H9 (cell line): ENCODE results near the gene APOL2. TPM values are rescaled to one million over a fixed set of nuclear protein-coding genes. Genes with fewer than 3 reads are reported as not detected.

Experiments
- DNase-seq: peaks from one replicate; pipeline ENCODE4 v3.0.0-alpha.2; 2017
- H2AFZ ChIP-seq: one replicate; pipeline ENCODE4 v1.6.1; 2013; ENCODE audit warnings: mild to moderate bottlenecking, low read length, control low read depth, moderate library complexity
- H2AK5ac ChIP-seq: 2 replicates; pipeline ENCODE4 v1.6.1; 2013; ENCODE audit warnings: low read length, control low read depth, mixed read lengths; ENCODE audit not compliant: insufficient read length
- H2BK120ac ChIP-seq: one replicate; pipeline ENCODE4 v1.6.1; 2013; ENCODE audit warnings: low read depth, mild to moderate bottlenecking, low read length, control low read depth, inconsistent platforms; ENCODE audit not compliant: poor library complexity, severe bottlenecking
- H2BK12ac ChIP-seq: 2 replicates; pipeline ENCODE4 v1.6.1; 2013; ENCODE audit warnings: low read length, control low read depth, mixed read lengths, low read depth; ENCODE audit not compliant: insufficient read length
- H2BK15ac ChIP-seq: 2 replicates; pipeline ENCODE4 v1.6.1; 2013; ENCODE audit warnings: low read depth, low read length, control low read depth
- H2BK20ac ChIP-seq: one replicate; pipeline ENCODE4 v1.6.1; 2013; ENCODE audit warnings: low read depth, mild to moderate bottlenecking, low read length, control low read depth, inconsistent platforms; ENCODE audit not compliant: poor library complexity, severe bottlenecking
- H2BK5ac ChIP-seq: 2 replicates; pipeline ENCODE4 v1.6.1; 2013; ENCODE audit warnings: low read length, control low read depth, mixed read lengths; ENCODE audit not compliant: insufficient read length
- H3K14ac ChIP-seq: 2 replicates; pipeline ENCODE4 v1.6.1; 2013; ENCODE audit warnings: low read length, control low read depth; ENCODE audit not compliant: insufficient read depth
- H3K18ac ChIP-seq: 2 replicates; pipeline ENCODE4 v1.6.1; 2013; ENCODE audit warnings: low read depth, mild to moderate bottlenecking, mixed read lengths, low read length, control low read depth; ENCODE audit not compliant: insufficient read length
- H3K23ac ChIP-seq: 2 replicates; pipeline ENCODE4 v1.6.1; 2013; ENCODE audit warnings: low read length, control low read depth, mixed read lengths, low read depth; ENCODE audit not compliant: insufficient read length
- H3K23me2 ChIP-seq: 2 replicates; pipeline ENCODE4 v1.6.1; 2013; ENCODE audit warnings: low read depth, mild to moderate bottlenecking, mixed read lengths, low read length, control low read depth; ENCODE audit not compliant: insufficient read length, poor library complexity, severe bottlenecking
- H3K27ac ChIP-seq: 2 replicates; pipeline ENCODE4 v1.5.1; 2013; ENCODE audit warnings: low read length, control low read depth, mixed read lengths, low read depth; ENCODE audit not compliant: insufficient read length
- H3K27me3 ChIP-seq: 2 replicates; pipeline ENCODE4 v1.6.1; 2013; ENCODE audit warnings: low read length, control low read depth, inconsistent platforms; ENCODE audit not compliant: insufficient read depth
- H3K4ac ChIP-seq: 2 replicates; pipeline ENCODE4 v1.6.1; 2013; ENCODE audit warnings: low read depth, mild to moderate bottlenecking, control low read depth, inconsistent platforms, low read length, moderate library complexity
- H3K4me1 ChIP-seq: 2 replicates; pipeline ENCODE4 v1.6.1; 2013; ENCODE audit warnings: low read length, control low read depth, inconsistent platforms; ENCODE audit not compliant: insufficient read depth
- H3K4me2 ChIP-seq: 2 replicates; pipeline ENCODE4 v1.6.1; 2013; ENCODE audit warnings: low read length, control low read depth, mixed read lengths; ENCODE audit not compliant: insufficient read length, insufficient read depth
- H3K56ac ChIP-seq: 2 replicates; pipeline ENCODE4 v1.6.1; 2013; ENCODE audit warnings: low read depth, mild to moderate bottlenecking, mixed read lengths, low read length, control low read depth; ENCODE audit not compliant: insufficient read length
- H3K79me1 ChIP-seq: 2 replicates; pipeline ENCODE4 v1.6.1; 2013; ENCODE audit warnings: low read depth, mild to moderate bottlenecking, moderate library complexity, low read length, control low read depth, inconsistent platforms; ENCODE audit not compliant: insufficient read depth, poor library complexity, severe bottlenecking
- H3K79me2 ChIP-seq: 2 replicates; pipeline ENCODE4 v1.6.1; 2013; ENCODE audit warnings: low read length, control low read depth, inconsistent platforms; ENCODE audit not compliant: insufficient read depth
- H3K9ac ChIP-seq: 2 replicates; pipeline ENCODE4 v1.6.1; 2013; ENCODE audit warnings: low read length, control low read depth, mixed read lengths; ENCODE audit not compliant: insufficient read length; ENCODE audit errors: extremely low read depth
- H3K9me3 ChIP-seq: one replicate; pipeline ENCODE4 v1.6.1; 2013; ENCODE audit warnings: low read depth, low read length, inconsistent platforms; ENCODE audit not compliant: control insufficient read depth
- H3T11ph ChIP-seq: one replicate; pipeline ENCODE4 v1.6.1; 2013; ENCODE audit warnings: mild to moderate bottlenecking, low read length, control low read depth, inconsistent platforms
- H4K20me1 ChIP-seq: one replicate; pipeline ENCODE4 v1.6.1; 2013; ENCODE audit not compliant: control insufficient read depth, insufficient read length, insufficient read depth
- H4K5ac ChIP-seq: 2 replicates; pipeline ENCODE4 v1.6.1; 2013; ENCODE audit warnings: low read depth, mild to moderate bottlenecking, mixed read lengths, low read length, control low read depth; ENCODE audit not compliant: insufficient read length
- H4K8ac ChIP-seq: replicated peaks from 2 replicates; pipeline ENCODE4 v1.6.1; 2013; ENCODE audit warnings: low read length, control low read depth, mixed read lengths, low read depth; ENCODE audit not compliant: insufficient read length
- H4K91ac ChIP-seq: 2 replicates; pipeline ENCODE4 v1.6.1; 2013; ENCODE audit warnings: low read depth, mild to moderate bottlenecking, moderate library complexity, mixed read lengths, low read length, control low read depth; ENCODE audit not compliant: insufficient read length
- H3K27ac Mint-ChIP-seq, 3 experiments: 2 replicates in 2 of 3; 3 replicates in 1 of 3; pipeline ENCODE4 v1.8.0; 2020 to 2021; ENCODE audit warnings: mixed read lengths in 3 of 3, mild to moderate bottlenecking in 1 of 3, moderate library complexity in 1 of 3
- H3K27me3 Mint-ChIP-seq: 2 replicates; pipeline ENCODE4 v1.8.0; 2021; ENCODE audit warnings: low read depth, mild to moderate bottlenecking, moderate library complexity, mixed read lengths
- H3K36me3 Mint-ChIP-seq, 3 experiments: 2 replicates in 2 of 3; 3 replicates in 1 of 3; pipeline ENCODE4 v1.8.0; 2020 to 2021; ENCODE audit warnings: low read depth in 3 of 3, mixed read lengths in 3 of 3; ENCODE audit not compliant: insufficient read depth in 1 of 3
- H3K4me1 Mint-ChIP-seq, 2 experiments: 2 replicates each; pipeline ENCODE4 v1.8.0; 2020; ENCODE audit warnings: mixed read lengths in 2 of 2
- H3K4me3 Mint-ChIP-seq, 2 experiments: 2 replicates in 1 of 2; 3 replicates in 1 of 2; pipeline ENCODE4 v1.8.0; 2020 to 2021; ENCODE audit warnings: mild to moderate bottlenecking in 2 of 2, mixed read lengths in 2 of 2, moderate library complexity in 1 of 2
- H3K9me3 Mint-ChIP-seq, 2 experiments: 2 replicates in 1 of 2; 3 replicates in 1 of 2; pipeline ENCODE4 v1.8.0; 2020; ENCODE audit warnings: mild to moderate bottlenecking in 2 of 2, mixed read lengths in 2 of 2, moderate library complexity in 1 of 2
- CTCF ChIP-seq: fragments of 200-600 bp; sonication (generic); conservative IDR thresholded peaks from 3 replicates; pipeline ENCODE4 v1.8.0; 2021; ENCODE audit warnings: antibody characterized with exemption, mild to moderate bottlenecking
- WGBS: extraction: QIAGEN DNeasy Blood & Tissue Kit; methylation state at CpG from one replicate; pipeline ENCODE4 v1.1.7; 2013; ENCODE audit warnings: missing lambda C conversion rate, low lambda C conversion rate, mixed read lengths; ENCODE audit not compliant: insufficient read length; ENCODE audit errors: extremely low coverage; 5-methylcytosine and 5-hydroxymethylcytosine counted together
- total RNA-seq: library from RNA; stranded (reverse); gene quantifications from 2 replicates; pipeline ENCODE4 v1.2.1, GENCODE V29; 2021

The APOL2 gene
- total RNA-seq, 1 experiment from 2014 or later: 15.6 TPM

- no peak overlapping the region for H2BK15ac ChIP-seq
- H3K14ac ChIP-seq: no peak overlapping the region
- no peak overlapping the region for H4K5ac ChIP-seq
- Mint-ChIP-seq H3K4me1 (peaks cover 20% of the 10 kb centered on the region in 2 experiments), H3K27ac (no peak overlapping the region), H3K36me3 (peaks cover 7 to 23% (median 19%) of the 10 kb centered on the region in 3 experiments; a peak in 6 of 7 replicates), H3K9me3 (no peaks in the 10 kb centered on the region; a peak in 1 of 5 replicates), H3K27me3 (peaks cover 2% of the 10 kb centered on the region; the same call in 1 of the 2 replicates), H3K4me3 (no peak overlapping the region)
- no peak overlapping the region for H4K8ac ChIP-seq
- no peak overlapping the region for H3K9ac ChIP-seq
- no peaks in the 10 kb centered on the region for H3K79me1 ChIP-seq
- H3K23ac ChIP-seq: no peak overlapping the region
- no peak for TF ChIP-seq CTCF
- no peak overlapping the region for H2BK12ac ChIP-seq
- H2BK20ac ChIP-seq: no peak overlapping the region
- no peak overlapping the region for H3K4ac ChIP-seq
- H4K20me1 ChIP-seq: no peaks in the 10 kb centered on the region
- no peak overlapping the region for H3K18ac ChIP-seq
- no peaks in the 10 kb centered on the region for H3K23me2 ChIP-seq
- no peak overlapping the region for H2BK5ac ChIP-seq
- H3K4me1 ChIP-seq: no peaks in the 10 kb centered on the region
- no peaks in the 10 kb centered on the region for H3K27me3 ChIP-seq
- no peak overlapping the region for H3K56ac ChIP-seq
- H2AK5ac ChIP-seq: no peak overlapping the region
- H3K27ac ChIP-seq: no peak overlapping the region
- no peak overlapping the region for H3K4me2 ChIP-seq
- no peaks in the 10 kb centered on the region for H3K9me3 ChIP-seq
- no peaks in the 10 kb centered on the region for H3K79me2 ChIP-seq
- H3T11ph ChIP-seq: no peak overlapping the region
- no peak overlapping the region for H2BK120ac ChIP-seq
- no peak overlapping the region for H4K91ac ChIP-seq
- no CpG with 5 or more reads among the region's 8 CpGs for WGBS
- DNase-seq: no peak
- no peak overlapping the region for H2AFZ ChIP-seq
These were observed 15.8 kb downstream of the APOL2 start for GRCh38 chr22:36223504-36223903.
